KOPT-K1 (cell line): Measurements from ENCODE around the gene UBE2L5.
A peak's percentile ranks its signal among the peaks of the same experiment; 100 is the strongest.

ENCODE experiments used
- H3K27ac ChIP-seq: fragments of 200-600 bp; sonication (generic); 2 replicates; pipeline ENCODE4 v1.5.1; 2016; ENCODE audit warnings: antibody characterized with exemption, mild to moderate bottlenecking, low read depth, low read length; ENCODE audit not compliant: poor library complexity, severe bottlenecking
- H3K36me3 ChIP-seq: fragments of 200-600 bp; sonication (generic); 2 replicates; pipeline ENCODE4 v1.5.1; 2017; ENCODE audit warnings: antibody characterized with exemption, mild to moderate bottlenecking, low read length, moderate library complexity; ENCODE audit not compliant: insufficient read depth
- H3K9me3 ChIP-seq: fragments of 200-600 bp; sonication (generic); 2 replicates; pipeline ENCODE4 v1.5.1; 2017; ENCODE audit warnings: antibody characterized with exemption, low read length, mild to moderate bottlenecking; ENCODE audit not compliant: insufficient read depth, poor library complexity, severe bottlenecking

Gene UBE2L5

GRCh38 chr13:30422054-30422839 lies at the start of gene UBE2L5:
UBE2L5 (plus strand) TSS chr13:30422493; CDS start chr13:30427991, 5,498 bp downstream.
- Histone ChIP-seq H3K27ac (peak within 1 kb of the TSS; percentile 86), H3K9me3 (no peaks in the 10 kb centered on the region), H3K36me3 (no peaks in the 10 kb centered on the region)

GRCh38 chr13:30373727-30374126 lies 48.6 kb upstream of the UBE2L5 start:
- H3K9me3 ChIP-seq = no peaks in the 10 kb centered on the region
- H3K36me3 ChIP-seq = peaks cover 22% of the 10 kb centered on the region
- peak overlapping the region; percentile 98 for H3K27ac ChIP-seq

GRCh38 chr13:30375265-30375835 lies 46.9 kb upstream of the UBE2L5 start:
- H3K27ac ChIP-seq = peak overlapping the region; percentile 98

GRCh38 chr13:30376426-30377311 lies 45.6 kb upstream of the UBE2L5 start:
- H3K27ac ChIP-seq = peak overlapping the region; percentile 98
- H3K9me3 ChIP-seq = no peaks in the 10 kb centered on the region
- H3K36me3 ChIP-seq = no peaks in the 10 kb centered on the region

More at GRCh38 chr13:30375265-30375835, 46.9 kb upstream of the UBE2L5 start:
- Histone ChIP-seq H3K9me3 (no peaks in the 10 kb centered on the region), H3K36me3 (peaks cover 8% of the 10 kb centered on the region)

GRCh38 chr13:30377312-30377685 lies 45.0 kb upstream of the UBE2L5 start:
- Histone ChIP-seq H3K36me3 (no peaks in the 10 kb centered on the region), H3K27ac (peak overlapping the region; percentile 98), H3K9me3 (no peaks in the 10 kb centered on the region)

GRCh38 chr13:30378191-30378590 lies 44.1 kb upstream of the UBE2L5 start:
- H3K9me3 ChIP-seq = no peaks in the 10 kb centered on the region
- H3K36me3 ChIP-seq = no peaks in the 10 kb centered on the region
- peak overlapping the region; percentile 52 for H3K27ac ChIP-seq

- no peaks in the 10 kb centered on the region for H3K9me3 ChIP-seq
- no peaks in the 10 kb centered on the region for H3K36me3 ChIP-seq
- peak overlapping the region; percentile 15 for H3K27ac ChIP-seq
Observed at GRCh38 chr13:30381049-30381448, 41.2 kb upstream of the UBE2L5 start.

GRCh38 chr13:30382836-30383525 lies 39.3 kb upstream of the UBE2L5 start:
- Histone ChIP-seq H3K9me3 (no peaks in the 10 kb centered on the region), H3K27ac (peak overlapping the region; percentile 62), H3K36me3 (no peaks in the 10 kb centered on the region)

- Histone ChIP-seq H3K9me3 (no peaks in the 10 kb centered on the region), H3K36me3 (no peaks in the 10 kb centered on the region), H3K27ac (peak overlapping the region; percentile 93)
Observed at GRCh38 chr13:30388406-30389283, 33.6 kb upstream of the UBE2L5 start.

GRCh38 chr13:30391956-30392680 lies 30.2 kb upstream of the UBE2L5 start:
- H3K9me3 ChIP-seq = no peaks in the 10 kb centered on the region

GRCh38 chr13:30392681-30393045 lies 29.6 kb upstream of the UBE2L5 start:
- Histone ChIP-seq H3K36me3 (no peaks in the 10 kb centered on the region), H3K27ac (peak overlapping the region; percentile 99), H3K9me3 (no peaks in the 10 kb centered on the region)

More at GRCh38 chr13:30391956-30392680, 30.2 kb upstream of the UBE2L5 start:
- Histone ChIP-seq H3K36me3 (no peaks in the 10 kb centered on the region), H3K27ac (peak overlapping the region; percentile 99)

GRCh38 chr13:30394751-30395191 lies 27.5 kb upstream of the UBE2L5 start:
- H3K9me3 ChIP-seq = no peaks in the 10 kb centered on the region
- H3K27ac ChIP-seq = peak overlapping the region; percentile 99
- no peaks in the 10 kb centered on the region for H3K36me3 ChIP-seq
